GM18517 (cell line): ENCODE results near the gene LHX3.

Source experiments
- ATAC-seq: cut with Tn5 transposase; IDR thresholded peaks from one replicate; pipeline ENCODE4 v1.9.1; 2021; ENCODE audit warnings: mild to moderate bottlenecking, moderate library complexity; ENCODE audit not compliant: unreplicated experiment

Gene LHX3

DNA sequence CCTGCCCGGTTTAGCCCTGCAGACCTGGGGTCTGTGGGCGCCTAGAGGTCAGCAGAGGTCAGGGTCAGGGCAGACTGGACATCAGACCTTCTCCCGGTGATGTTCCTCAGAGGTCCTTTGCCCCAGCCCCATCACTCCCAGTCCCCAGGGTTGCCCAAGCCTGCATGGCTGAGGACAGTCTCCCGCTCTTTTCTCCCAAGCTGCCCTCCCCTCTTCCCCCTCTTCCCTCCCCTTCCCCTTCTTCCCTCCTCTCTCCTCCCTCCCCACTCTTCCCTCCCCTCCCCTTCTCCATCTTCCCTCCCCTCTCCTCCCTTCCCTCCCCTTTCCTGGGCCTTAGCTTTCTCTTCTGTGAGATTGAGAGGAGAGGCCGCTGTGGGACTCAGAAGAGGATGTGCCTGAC is 10.4 kb downstream of the LHX3 start:
- ATAC-seq: no peak

- ATAC-seq: no peak
Measured at GRCh38 chr9:136193891-136194279, 11.0 kb downstream of the LHX3 start.

- ATAC-seq: no peak
Measured at GRCh38 chr9:136193127-136193890, 11.6 kb downstream of the LHX3 start.

GRCh38 chr9:136192289-136193126 is 12.4 kb downstream of the LHX3 start:
- ATAC-seq: no peak

- no peak for ATAC-seq
Measured at GRCh38 chr9:136191960-136192286, 13.0 kb downstream of the LHX3 start.

GRCh38 chr9:136191099-136191959 is 13.6 kb downstream of the LHX3 start:
- ATAC-seq: no peak

DNA sequence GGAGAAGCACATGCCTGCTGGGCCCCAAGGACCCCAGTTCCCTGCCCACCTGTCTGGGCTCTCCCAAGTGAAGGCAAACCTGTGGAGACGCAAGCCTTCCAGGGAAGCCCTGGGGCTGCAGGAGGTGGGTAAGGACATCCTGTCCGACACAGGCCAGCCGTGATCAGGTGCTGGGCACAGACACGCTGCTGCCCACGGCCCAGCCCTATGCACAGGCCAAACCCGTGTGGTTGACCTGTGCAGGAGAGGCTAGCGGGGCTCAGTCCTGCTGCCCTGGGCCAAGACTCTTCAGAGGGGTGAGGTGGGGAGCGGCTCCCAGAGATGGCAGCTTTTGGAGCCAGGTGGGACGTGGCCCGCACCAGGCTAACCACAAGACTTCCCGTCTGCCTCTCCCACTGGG is 14.3 kb downstream of the LHX3 start:
- ATAC-seq: no peak

GRCh38 chr9:136190237-136190601 is 14.7 kb downstream of the LHX3 start:
- no peak for ATAC-seq

GRCh38 chr9:136189394-136190236 is 15.3 kb downstream of the LHX3 start:
- no peak for ATAC-seq

GRCh38 chr9:136187683-136188586 is 17.0 kb downstream of the LHX3 start:
- no peak for ATAC-seq

DNA sequence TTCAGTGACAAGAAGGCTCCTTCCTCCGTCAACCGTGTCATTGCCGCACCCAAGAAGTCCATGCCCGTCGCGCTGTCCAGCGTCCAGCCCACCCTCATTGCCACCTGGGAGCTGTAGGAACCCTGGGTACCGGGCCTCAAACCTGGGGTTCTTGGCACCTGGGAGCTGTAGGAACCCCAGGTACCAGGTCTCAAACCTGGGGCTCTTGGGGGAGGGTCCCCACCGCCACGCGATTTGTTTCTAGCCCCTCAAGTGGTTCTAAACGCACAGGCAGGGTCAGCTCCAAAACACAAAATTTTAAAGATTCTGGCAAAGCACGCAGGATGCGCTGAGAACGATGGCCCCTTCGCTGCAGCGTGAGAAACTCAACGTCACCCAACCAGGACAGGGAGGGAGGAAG is 17.7 kb downstream of the LHX3 start:
- no peak for ATAC-seq

GRCh38 chr9:136186386-136186785 is 18.5 kb downstream of the LHX3 start:
- ATAC-seq: no peak

DNA sequence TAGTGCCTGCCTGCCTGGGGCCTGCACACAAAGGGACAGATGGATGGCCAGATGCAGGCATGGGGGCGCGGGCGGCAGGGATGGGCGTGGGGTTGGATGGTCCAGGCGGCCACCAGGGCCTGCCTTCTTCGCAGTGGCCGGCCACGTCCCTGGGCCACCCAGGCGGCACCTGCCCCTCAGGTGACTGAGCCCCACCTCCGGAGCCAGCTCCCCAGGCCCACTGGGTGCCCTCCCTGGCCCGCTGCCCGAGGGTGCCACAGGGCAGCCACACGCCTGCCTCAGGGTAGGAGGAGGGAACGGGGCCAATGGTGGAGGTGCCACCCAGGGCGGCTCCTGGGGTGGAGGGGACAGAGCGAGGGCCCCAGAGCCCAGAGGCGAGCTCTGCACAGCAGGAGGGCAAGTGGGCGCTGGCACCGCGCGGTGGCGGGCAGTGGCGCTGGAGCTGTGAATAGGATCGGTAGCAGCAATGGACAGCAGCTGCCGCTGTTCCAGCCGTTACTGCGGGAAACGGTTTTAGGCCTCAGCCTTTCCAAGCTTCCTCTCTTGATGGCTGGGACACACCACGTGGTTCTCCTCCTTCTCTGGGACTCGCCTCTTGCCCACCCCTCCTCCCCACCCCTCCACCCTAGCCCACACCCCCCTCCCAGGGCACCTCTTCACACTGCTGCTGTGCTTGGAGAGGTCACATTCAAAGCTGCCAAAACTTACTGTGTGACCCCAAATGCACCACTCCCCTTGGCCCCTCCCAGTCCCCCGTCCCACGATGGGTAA is 19.1 kb downstream of the LHX3 start:
- no peak for ATAC-seq

DNA sequence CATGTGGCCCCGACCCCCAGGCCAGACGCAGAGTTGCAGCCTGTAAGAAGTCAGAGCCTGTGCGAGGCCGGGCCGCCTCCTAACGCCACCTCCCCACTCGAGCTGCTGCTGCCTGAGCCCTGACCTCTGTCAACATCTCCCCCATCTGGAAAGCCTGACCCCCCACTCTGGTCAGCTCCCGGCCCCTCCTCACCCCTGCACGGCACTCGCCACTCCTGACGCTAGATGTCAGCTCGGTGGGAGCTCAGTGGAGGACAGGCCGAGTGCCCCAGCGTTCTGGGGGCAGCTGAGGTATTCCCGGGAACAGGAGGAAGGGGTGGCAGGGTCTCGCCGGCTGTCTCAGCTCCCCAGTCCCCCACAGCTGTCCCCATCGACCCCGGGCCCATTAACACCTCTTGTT is 19.9 kb downstream of the LHX3 start:
- no peak for ATAC-seq

DNA sequence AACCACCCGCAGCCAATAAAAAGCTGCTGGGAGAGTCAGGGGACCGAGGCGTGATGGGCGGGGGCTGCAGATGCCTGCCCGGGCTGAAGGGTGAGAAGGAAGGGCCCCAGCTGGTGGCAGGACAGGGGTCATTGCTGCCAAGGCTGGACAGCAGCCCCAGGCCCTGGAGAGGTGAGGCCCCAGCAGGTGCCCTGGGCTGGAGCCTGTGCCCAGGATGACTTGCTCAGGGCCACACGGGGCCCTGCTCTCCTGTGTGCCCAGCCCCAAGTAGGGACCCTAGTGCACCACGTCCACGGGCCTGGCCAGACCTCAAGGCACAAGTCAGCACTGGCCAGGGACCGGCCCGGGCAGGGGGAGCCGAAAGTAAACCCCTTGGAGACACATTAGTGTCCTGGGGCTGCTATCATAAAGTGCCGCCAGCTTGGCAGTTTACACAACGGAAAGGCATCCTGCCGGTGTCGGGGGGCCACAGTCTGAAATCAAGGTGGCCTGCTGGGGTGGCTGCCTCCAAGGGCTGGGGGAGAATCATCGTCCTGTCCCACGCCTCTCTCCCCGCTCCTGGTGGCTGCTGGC is 22.0 kb downstream of the LHX3 start:
- ATAC-seq: no peak

DNA sequence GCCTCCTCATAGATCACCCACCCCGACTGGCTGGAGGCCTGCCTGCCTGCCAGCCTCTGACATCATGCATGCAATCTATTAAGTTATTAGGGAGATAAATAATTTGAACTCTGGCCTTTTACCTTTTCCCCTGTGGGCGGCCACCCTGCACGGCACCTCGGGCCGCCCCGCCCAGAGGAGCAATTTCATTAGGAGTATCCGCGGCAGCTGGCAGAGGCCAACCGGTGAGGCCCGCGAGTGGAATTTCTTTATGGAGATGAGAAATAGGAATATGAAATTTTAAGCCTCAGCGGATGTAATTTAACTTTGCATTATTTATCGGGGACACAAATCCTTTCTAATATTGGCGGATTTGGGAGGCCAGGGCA is 22.5 kb downstream of the LHX3 start:
- no peak for ATAC-seq

DNA sequence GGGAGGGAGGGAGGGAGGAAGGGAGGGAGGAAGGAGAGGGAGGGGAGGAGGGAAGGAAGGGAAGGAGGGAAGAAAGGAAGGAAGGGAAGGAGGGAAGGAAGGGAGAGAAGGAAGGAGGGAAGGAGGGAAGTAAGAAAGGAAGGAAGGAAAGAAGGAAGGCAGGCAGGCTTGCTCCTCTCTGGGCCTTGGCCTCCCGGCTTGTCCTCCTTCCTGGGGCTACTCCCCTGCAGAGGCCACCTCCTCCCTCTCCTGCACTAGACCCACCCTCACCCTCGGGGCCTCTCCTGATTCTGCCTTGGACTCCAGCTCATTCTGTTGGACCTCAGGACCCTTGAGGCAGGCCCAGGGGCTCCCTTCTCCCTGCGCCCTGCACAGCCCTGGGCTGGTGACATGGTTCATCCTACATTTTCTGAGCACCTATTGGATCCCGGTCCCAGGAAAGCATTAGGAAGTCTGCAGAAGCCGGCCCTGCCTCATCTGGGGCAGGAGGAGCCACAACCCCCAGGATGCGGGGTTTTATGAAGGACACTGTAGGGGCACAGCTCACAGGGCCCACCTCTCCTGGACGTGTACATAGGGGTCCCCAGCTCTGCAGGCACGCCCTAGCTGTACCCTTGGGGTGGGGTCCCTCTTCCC is 23.0 kb downstream of the LHX3 start:
- ATAC-seq: no peak

DNA sequence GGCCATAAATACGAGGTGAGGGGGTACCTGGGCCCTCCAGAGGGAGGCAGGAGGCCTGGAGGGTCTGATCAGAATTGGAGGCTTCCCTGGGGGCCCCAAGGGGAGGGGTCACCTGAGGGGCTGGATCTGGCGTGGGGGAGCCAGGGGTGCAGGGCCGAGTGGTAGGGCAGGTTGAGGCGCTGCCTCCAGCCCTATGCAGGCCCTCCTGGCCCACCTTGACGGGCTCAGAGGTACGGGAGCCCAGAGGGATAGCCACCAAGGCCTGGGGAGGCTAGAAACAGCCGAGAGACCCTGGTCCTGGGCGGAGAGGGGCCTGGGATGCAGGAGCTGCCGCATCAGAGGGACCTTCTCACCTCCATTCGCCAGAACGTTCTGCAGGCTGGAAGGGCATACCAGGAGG is 24.3 kb downstream of the LHX3 start:
- ATAC-seq: no peak
